ENCODE measurements around the gene SLC66A2.

The SLC66A2 gene

DNA sequence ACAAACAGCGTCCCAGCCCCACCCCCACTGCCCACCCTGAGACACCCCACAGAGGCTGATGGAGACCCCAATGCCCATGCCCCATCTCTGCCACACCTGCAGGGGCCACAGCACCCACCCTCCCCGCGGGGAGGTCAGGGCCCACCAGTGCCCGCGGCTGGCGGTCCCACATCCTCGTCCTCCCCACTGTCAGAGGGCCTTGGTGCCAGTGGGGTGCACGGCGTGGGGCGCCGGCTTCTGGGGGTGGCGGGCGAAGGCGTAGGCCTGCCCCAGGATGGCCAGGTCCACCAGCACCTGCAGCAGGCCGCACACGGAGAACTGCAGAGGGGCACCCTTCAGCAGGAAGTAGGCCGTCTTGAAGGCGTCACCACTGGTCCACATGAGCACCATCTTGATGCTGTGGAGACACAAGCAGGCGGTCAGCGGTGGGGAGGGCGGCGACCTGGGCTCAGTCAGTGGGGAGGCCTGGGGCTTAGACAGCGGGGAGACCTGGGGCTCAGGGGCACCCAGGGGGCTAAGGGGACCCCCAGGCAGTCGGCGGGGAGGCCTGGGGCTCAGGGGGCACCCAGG, 47.6 kb downstream of the SLC66A2 start:
- Mint-ChIP-seq H3K4me3 (no peak overlapping the region), H3K27ac (ENCODE audit: low read depth) (no peak overlapping the region), H3K36me3 (ENCODE audit: insufficient read depth) (peaks cover 8% of the 10 kb centered on the region), H3K9me3 (no peaks in the 10 kb centered on the region), H3K27me3 (no peaks in the 10 kb centered on the region), H3K4me1 (no peaks in the 10 kb centered on the region)
- DNase-seq (ENCODE audit: low spot score in 2 of 2) (peak in 1 of 2 donors; percentile 8), ATAC-seq (replicated peaks; ENCODE audit: extremely low read depth, poor library complexity, severe bottlenecking) (no peak)

DNA sequence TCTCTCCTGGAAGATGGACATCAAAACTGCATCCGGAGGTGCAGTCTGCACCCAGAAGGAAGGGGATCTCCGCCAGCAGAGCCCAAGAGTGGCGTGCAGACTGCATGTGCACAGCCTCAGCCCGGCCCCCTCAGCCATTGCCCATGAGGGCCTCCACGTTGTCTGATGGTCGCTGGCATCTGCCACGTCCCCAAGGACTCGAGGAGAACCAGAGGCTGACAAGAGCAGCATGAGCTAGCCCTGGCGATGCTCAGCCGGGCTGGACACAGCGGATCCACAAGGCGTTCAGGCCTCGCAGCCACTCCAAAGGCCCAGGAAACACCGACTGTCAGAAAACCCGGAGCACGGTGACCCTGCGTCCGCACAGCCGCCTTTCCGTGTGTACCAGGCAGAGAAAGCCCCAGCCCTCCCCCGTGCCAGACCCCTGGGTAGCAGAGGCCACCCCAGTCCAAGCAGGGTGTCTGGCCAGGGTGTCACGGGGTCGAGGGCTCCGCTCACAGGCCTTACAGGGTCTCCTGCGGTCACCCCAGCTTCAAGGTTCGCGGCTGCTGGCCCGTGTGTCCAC, 48.3 kb downstream of the SLC66A2 start:
- H3K4me1 Mint-ChIP-seq = no peaks in the 10 kb centered on the region

DNA sequence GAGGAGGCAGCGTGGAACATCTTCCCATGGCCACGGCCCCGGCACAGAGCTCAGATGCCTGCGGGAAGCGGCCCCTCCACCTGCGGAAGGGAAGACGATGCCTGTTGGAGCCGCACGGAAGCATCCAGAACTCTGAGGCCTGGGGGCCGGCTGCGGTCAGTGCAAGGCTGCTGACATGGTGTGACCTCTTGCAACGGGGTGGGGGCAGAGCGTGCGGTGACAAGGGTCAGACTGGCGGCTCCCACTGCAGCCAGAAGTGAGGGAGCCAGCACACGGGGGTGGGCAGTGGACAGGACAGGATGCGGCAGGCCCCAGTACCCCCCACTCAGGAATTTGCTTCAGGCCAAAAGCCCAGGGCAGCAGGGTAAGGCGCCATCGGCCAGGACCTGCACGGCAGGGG, 48.8 kb downstream of the SLC66A2 start:
- no peaks in the 10 kb centered on the region for H3K4me1 Mint-ChIP-seq
- ATAC-seq (replicated peaks; ENCODE audit: extremely low read depth, poor library complexity, severe bottlenecking) (no peak), DNase-seq (ENCODE audit: low spot score in 2 of 2) (no peak)
- H3K36me3 Mint-ChIP-seq (ENCODE audit: insufficient read depth) = peaks cover 7% of the 10 kb centered on the region
- H3K9me3 Mint-ChIP-seq = peaks cover 4% of the 10 kb centered on the region
- H3K4me3 Mint-ChIP-seq = no peak overlapping the region
- no peak overlapping the region for H3K27ac Mint-ChIP-seq (ENCODE audit: low read depth)
- no peaks in the 10 kb centered on the region for H3K27me3 Mint-ChIP-seq

More for the DNA sequence above, 48.3 kb downstream of the SLC66A2 start:
- no peaks in the 10 kb centered on the region for H3K27me3 Mint-ChIP-seq
- no peak for DNase-seq (ENCODE audit: low spot score in 2 of 2)
- no peaks in the 10 kb centered on the region for H3K9me3 Mint-ChIP-seq
- H3K27ac Mint-ChIP-seq (ENCODE audit: low read depth) = no peak overlapping the region
- peaks cover 8% of the 10 kb centered on the region for H3K36me3 Mint-ChIP-seq (ENCODE audit: insufficient read depth)
- no peak overlapping the region for H3K4me3 Mint-ChIP-seq
- ATAC-seq (replicated peaks; ENCODE audit: extremely low read depth, poor library complexity, severe bottlenecking) = no peak

DNA sequence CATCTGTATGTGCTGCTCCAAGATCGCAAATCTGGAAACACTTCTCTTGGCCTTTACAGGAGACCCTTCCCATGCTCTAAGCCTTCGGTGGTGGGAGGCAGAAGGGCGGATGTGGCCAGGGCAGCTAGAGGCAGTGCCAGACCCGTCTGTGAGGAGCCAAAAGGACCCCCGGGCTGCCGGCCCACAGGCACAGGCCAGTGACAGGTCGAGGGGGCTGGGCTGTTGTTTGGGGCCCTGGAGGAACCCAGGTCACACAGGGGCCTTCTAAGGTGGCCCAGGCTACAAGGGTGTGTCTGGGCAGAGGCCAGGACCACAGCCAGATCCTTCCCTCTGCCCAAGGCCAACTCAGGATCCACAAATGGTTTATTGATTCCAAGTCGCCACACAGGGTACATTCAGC, 49.4 kb downstream of the SLC66A2 start:
- DNase-seq (ENCODE audit: low spot score in 2 of 2) = no peak
- Mint-ChIP-seq H3K36me3 (ENCODE audit: insufficient read depth) (peaks cover 9% of the 10 kb centered on the region), H3K4me1 (no peaks in the 10 kb centered on the region), H3K4me3 (no peak overlapping the region), H3K27me3 (no peaks in the 10 kb centered on the region), H3K9me3 (peaks cover 10% of the 10 kb centered on the region), H3K27ac (ENCODE audit: low read depth) (no peak overlapping the region)
- no peak for ATAC-seq (replicated peaks; ENCODE audit: extremely low read depth, poor library complexity, severe bottlenecking)

DNA sequence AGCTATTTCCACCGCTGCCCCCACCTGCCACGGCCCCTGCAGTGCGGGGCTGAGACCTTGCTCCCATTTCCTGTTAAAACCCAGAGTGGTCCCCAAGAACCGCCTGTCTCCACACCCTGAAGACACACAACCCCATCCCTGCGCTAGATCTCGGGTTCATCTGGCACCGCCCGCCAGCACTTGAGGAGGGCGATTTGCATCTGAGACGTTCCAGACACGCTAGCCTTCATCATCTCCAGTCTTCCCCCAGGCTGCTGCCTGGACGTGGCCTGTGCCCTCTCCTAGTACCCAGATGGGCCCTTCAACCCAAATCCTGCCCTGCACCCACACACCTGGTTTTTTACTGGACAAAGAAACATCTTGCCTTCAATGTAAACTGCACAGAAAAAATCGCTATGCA, 49.8 kb downstream of the SLC66A2 start:
- Mint-ChIP-seq H3K9me3 (peaks cover 14% of the 10 kb centered on the region), H3K27me3 (no peaks in the 10 kb centered on the region), H3K36me3 (ENCODE audit: insufficient read depth) (peaks cover 9% of the 10 kb centered on the region), H3K4me3 (no peak overlapping the region), H3K27ac (ENCODE audit: low read depth) (peak overlapping the region; percentile 39), H3K4me1 (no peaks in the 10 kb centered on the region)
- no peak for DNase-seq (ENCODE audit: low spot score in 2 of 2)
- no peak for ATAC-seq (replicated peaks; ENCODE audit: extremely low read depth, poor library complexity, severe bottlenecking)

DNA sequence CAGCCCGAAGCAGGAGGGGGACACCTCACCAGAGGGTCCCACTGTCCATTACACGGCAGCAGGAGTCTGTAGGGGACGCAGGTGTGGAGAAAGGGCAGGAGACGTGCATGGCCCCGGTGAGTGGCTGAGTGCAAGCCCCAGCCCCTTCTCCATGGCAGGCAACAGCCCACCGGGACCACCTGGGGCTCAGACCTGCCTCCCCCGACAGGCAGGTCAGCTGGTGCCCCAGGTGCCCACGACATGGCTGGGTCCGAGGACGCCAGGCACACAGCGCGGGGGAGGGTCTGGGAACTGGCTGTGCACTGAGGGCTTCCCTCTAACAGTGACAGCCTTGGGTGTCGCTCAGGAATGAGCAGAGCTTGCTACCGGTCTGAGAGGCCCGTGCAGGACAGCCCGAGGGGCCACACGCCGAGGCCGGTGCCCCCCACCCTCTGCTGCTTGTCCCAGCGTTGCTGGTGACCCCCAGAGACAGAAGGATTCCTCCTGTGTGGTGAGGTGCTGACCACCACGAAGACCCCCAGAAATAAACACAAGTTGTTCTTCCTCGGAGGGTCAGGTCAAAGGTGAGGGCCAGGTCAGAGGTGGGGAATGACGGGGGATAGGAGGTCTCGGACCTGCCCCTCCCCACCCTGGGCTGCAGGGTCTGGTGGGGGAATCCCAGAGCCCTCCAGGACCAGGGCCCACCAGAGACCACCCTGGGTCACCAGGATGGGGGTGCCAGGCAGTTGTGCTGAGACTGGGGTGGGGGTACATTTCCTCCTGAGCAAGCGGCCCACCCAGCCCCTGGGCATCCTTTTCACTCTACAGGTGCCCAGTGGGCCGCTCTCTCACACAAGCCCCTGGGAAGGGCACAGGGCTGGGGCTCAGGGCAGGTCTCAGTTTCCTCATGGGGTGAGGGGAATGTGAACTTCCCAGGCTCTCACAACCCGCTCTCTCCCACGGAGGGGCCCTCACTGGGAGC, 50.6 kb downstream of the SLC66A2 start:
- Mint-ChIP-seq H3K27ac (ENCODE audit: low read depth) (peak overlapping the region; percentile 39), H3K36me3 (ENCODE audit: insufficient read depth) (peaks cover 9% of the 10 kb centered on the region)
- no peak for ATAC-seq (replicated peaks; ENCODE audit: extremely low read depth, poor library complexity, severe bottlenecking)

DNA sequence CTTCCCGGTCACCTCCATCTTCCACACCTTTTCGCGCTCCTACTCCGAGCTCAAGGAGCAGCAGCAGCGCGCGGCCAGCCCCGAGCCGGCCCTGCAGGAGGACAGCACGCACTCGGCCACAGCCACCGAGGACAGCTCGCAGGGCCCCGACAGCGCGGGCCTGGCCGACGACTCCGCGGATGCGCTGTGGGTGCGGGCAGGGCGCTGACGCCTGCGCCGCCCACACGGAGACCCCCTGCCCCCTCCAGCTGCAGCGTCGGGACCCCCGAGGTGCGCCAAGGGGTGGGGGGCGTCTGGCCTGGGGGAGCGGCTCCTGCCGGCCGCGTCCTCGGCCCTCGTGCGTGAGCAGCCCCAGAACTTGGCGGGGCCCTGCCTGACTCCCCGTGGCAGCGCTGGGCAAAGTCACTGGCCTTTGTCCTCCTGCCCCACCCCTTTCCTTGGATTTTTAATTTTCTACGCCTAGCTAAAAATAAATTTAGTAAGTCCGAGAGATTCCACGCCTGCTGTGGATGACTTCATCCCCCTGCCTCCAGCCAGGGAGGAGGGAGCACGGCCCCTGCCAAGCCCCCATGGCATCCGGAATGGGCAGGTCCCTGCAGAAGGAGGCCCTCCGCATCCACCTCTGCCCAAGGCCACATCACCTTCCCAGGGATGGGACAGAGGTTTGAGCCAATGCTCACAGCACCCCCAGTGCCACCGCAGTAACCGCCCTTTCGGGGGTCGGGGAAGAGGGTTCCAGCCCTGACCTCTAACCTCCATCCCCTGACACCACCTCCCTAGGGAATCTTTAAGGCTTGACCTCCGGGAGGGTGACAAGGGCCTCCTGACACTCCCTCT, 51.6 kb downstream of the SLC66A2 start:
- ATAC-seq (replicated peaks; ENCODE audit: extremely low read depth, poor library complexity, severe bottlenecking) (no peak), DNase-seq (ENCODE audit: low spot score in 2 of 2) (no peak)
- Mint-ChIP-seq H3K27me3 (no peaks in the 10 kb centered on the region), H3K9me3 (peaks cover 24% of the 10 kb centered on the region), H3K4me3 (no peak overlapping the region), H3K36me3 (ENCODE audit: insufficient read depth) (peaks cover 9% of the 10 kb centered on the region), H3K27ac (ENCODE audit: low read depth) (no peak overlapping the region), H3K4me1 (no peaks in the 10 kb centered on the region)

More for the DNA sequence above, 50.6 kb downstream of the SLC66A2 start:
- H3K4me1 Mint-ChIP-seq = no peaks in the 10 kb centered on the region
- H3K27me3 Mint-ChIP-seq = no peaks in the 10 kb centered on the region
- H3K9me3 Mint-ChIP-seq = peaks cover 15% of the 10 kb centered on the region
- peak in 1 of 2 donors; percentile 6 for DNase-seq (ENCODE audit: low spot score in 2 of 2)
- H3K4me3 Mint-ChIP-seq = no peak overlapping the region

DNA sequence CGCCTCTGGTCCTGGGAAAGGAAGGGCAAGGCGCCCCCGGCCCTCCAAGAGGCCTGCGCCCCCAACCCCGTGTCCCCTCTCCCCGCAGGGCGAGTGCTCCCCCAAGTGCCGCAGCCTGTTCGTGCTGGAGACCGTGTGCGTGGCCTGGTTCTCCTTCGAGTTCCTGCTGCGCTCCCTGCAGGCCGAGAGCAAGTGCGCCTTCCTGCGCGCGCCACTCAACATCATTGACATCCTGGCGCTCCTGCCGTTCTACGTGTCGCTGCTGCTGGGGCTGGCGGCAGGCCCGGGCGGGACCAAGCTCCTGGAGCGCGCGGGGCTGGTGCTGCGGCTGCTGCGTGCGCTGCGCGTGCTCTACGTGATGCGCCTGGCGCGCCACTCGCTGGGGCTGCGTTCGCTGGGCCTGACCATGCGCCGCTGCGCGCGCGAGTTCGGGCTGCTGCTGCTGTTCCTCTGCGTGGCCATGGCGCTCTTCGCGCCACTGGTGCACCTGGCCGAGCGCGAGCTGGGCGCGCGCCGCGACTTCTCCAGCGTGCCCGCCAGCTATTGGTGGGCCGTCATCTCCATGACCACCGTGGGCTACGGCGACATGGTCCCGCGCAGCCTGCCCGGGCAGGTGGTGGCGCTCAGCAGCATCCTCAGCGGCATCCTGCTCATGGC, 52.4 kb downstream of the SLC66A2 start:
- Mint-ChIP-seq H3K27me3 (no peaks in the 10 kb centered on the region), H3K27ac (ENCODE audit: low read depth) (no peak overlapping the region), H3K36me3 (ENCODE audit: insufficient read depth) (peaks cover 9% of the 10 kb centered on the region), H3K4me3 (no peak overlapping the region), H3K9me3 (peaks cover 30% of the 10 kb centered on the region), H3K4me1 (no peaks in the 10 kb centered on the region)
- DNase-seq (ENCODE audit: low spot score in 2 of 2) = no peak
- no peak for ATAC-seq (replicated peaks; ENCODE audit: extremely low read depth, poor library complexity, severe bottlenecking)

DNA sequence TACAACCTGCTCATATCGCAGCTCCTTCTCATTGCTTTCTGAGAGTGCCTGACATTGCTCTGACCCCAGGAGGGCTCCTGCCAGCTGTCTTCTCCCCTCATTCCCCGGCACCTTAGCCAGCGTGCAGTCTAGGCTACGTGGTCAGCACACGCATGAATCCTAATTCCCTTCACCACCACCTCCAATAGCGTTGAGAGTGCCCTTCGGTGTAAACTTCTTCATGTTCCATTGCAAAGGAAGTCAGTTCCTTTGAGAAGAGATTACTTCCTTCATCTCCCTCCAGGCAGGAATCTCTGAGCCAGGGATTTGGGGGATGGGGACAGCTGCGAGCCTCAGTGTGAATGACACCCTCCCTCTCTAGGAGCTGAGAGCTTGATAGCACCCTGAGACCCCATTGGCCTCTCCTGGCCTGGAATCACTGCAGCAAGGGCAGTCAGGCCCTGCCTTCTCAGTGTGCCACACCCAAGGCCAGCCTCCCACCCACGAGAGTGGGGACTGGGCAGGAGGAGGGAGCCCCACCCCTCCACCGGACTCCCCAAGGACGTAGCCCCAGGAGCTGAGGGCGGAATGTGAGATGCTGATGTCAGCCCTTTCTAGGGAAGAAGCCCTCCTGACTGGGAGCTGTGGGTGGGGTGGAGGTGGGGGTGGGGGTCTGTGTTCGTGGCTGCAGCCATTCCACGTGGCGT, 53.4 kb downstream of the SLC66A2 start:
- H3K9me3 Mint-ChIP-seq = peaks cover 40% of the 10 kb centered on the region
- no peak overlapping the region for H3K27ac Mint-ChIP-seq (ENCODE audit: low read depth)
- H3K4me3 Mint-ChIP-seq = no peak overlapping the region
- no peak for DNase-seq (ENCODE audit: low spot score in 2 of 2)
- no peaks in the 10 kb centered on the region for H3K27me3 Mint-ChIP-seq
- peaks cover 9% of the 10 kb centered on the region for H3K36me3 Mint-ChIP-seq (ENCODE audit: insufficient read depth)
- ATAC-seq (replicated peaks; ENCODE audit: extremely low read depth, poor library complexity, severe bottlenecking) = no peak
- no peaks in the 10 kb centered on the region for H3K4me1 Mint-ChIP-seq

DNA sequence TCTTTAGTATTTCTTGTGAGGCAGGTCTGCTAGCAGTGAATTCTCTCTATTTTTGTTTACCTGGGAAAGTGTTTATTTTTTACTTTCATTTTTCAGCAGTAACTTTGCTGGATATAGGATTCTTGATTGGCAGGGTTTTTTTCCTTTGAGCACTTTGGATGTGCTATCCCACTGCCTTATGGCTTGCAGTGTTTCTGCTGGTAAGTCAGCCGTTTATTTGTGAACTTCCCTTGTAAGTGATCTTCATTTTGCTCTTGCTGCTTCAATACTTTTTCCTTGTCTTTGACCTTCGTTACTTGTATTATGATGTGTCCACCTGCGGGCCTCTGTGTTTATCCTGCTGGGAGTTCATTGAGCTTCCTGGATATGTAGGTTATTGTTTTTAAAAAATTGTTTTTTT, 54.7 kb downstream of the SLC66A2 start:
- H3K36me3 Mint-ChIP-seq (ENCODE audit: insufficient read depth) = peaks cover 7% of the 10 kb centered on the region
- no peak overlapping the region for H3K4me3 Mint-ChIP-seq
- no peak overlapping the region for H3K27ac Mint-ChIP-seq (ENCODE audit: low read depth)
- H3K4me1 Mint-ChIP-seq = no peaks in the 10 kb centered on the region
- DNase-seq (ENCODE audit: low spot score in 2 of 2) (no peak), ATAC-seq (replicated peaks; ENCODE audit: extremely low read depth, poor library complexity, severe bottlenecking) (no peak)
- H3K27me3 Mint-ChIP-seq = no peaks in the 10 kb centered on the region
- peaks cover 53% of the 10 kb centered on the region for H3K9me3 Mint-ChIP-seq

DNA sequence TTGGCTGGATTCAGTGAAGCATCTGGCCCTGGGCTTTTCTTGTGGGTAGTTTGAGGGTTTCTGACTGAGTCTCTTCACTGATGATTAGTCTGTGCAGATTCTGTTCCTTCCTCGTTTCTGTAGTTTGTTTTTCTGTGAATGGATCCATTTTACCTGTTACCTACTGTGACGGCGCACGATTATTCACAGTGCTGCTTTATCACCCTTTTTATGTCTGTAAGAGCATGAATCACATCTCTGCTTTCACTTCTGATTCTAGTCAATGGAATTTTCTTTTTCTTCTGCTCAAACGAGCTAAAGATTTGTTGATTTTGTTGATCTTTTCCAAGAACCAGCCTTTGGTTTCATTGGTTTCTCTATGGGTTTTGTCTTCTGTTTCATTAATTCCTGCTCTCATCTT, 60.8 kb downstream of the SLC66A2 start:
- no peak for DNase-seq (ENCODE audit: low spot score in 2 of 2)
- H3K27me3 Mint-ChIP-seq = no peaks in the 10 kb centered on the region
- H3K27ac Mint-ChIP-seq (ENCODE audit: low read depth) = no peak overlapping the region
- H3K4me3 Mint-ChIP-seq = no peak overlapping the region
- peaks cover 52% of the 10 kb centered on the region for H3K9me3 Mint-ChIP-seq
- no peaks in the 10 kb centered on the region for H3K36me3 Mint-ChIP-seq (ENCODE audit: insufficient read depth)
- ATAC-seq (replicated peaks; ENCODE audit: extremely low read depth, poor library complexity, severe bottlenecking) = no peak
- no peaks in the 10 kb centered on the region for H3K4me1 Mint-ChIP-seq

Measured in central memory CD8-positive, alpha-beta T cell (primary cell).